ENCODE results near the gene KRT81.

The KRT81 gene

GRCh38 chr12:52247622-52248540, 43.5 kb downstream of the KRT81 start:
- Mint-ChIP-seq H3K9me3 (no peaks in the 10 kb centered on the region), H3K4me3 (no peak overlapping the region), H3K27ac (peak overlapping the region; percentile 4 to 59 (median 45)), H3K4me1 (peaks cover 48% of the 10 kb centered on the region), H3K27me3 (ENCODE audit: low read depth) (peaks cover 78% of the 10 kb centered on the region), H3K36me3 (ENCODE audit: low read depth) (no peaks in the 10 kb centered on the region)
- TF ChIP-seq CTCF (IDR thresholded peaks at IDR 0.05; ENCODE audit: unreplicated experiment in 3 of 3) = no peak

GRCh38 chr12:52246720-52247621, 44.4 kb downstream of the KRT81 start:
- Mint-ChIP-seq H3K36me3 (ENCODE audit: low read depth) (no peaks in the 10 kb centered on the region), H3K27ac (peak overlapping the region; percentile 4 to 59 (median 45))

GRCh38 chr12:52245962-52246569, 45.3 kb downstream of the KRT81 start:
- no peak overlapping the region for H3K27ac Mint-ChIP-seq
- peaks cover 66% of the 10 kb centered on the region for H3K27me3 Mint-ChIP-seq (ENCODE audit: low read depth)
- TF ChIP-seq CTCF (IDR thresholded peaks at IDR 0.05; ENCODE audit: unreplicated experiment in 3 of 3) = no peak
- peaks cover 48% of the 10 kb centered on the region for H3K4me1 Mint-ChIP-seq
- no peaks in the 10 kb centered on the region for H3K36me3 Mint-ChIP-seq (ENCODE audit: low read depth)
- H3K9me3 Mint-ChIP-seq = no peaks in the 10 kb centered on the region
- no peak overlapping the region for H3K4me3 Mint-ChIP-seq

More at GRCh38 chr12:52246720-52247621, 44.4 kb downstream of the KRT81 start:
- H3K9me3 Mint-ChIP-seq = no peaks in the 10 kb centered on the region
- H3K27me3 Mint-ChIP-seq (ENCODE audit: low read depth) = peaks cover 71% of the 10 kb centered on the region
- H3K4me3 Mint-ChIP-seq = no peak overlapping the region
- TF ChIP-seq CTCF (IDR thresholded peaks at IDR 0.05; ENCODE audit: unreplicated experiment in 3 of 3) = no peak
- peaks cover 48% of the 10 kb centered on the region for H3K4me1 Mint-ChIP-seq

GRCh38 chr12:52245259-52245961, 45.9 kb downstream of the KRT81 start:
- Mint-ChIP-seq H3K27me3 (ENCODE audit: low read depth) (peaks cover 60% of the 10 kb centered on the region), H3K4me1 (peaks cover 48% of the 10 kb centered on the region), H3K9me3 (no peaks in the 10 kb centered on the region), H3K27ac (peak overlapping the region in 1 of 3 experiments; percentile 87), H3K36me3 (ENCODE audit: low read depth) (no peaks in the 10 kb centered on the region), H3K4me3 (no peak overlapping the region)
- no peak for TF ChIP-seq CTCF (IDR thresholded peaks at IDR 0.05; ENCODE audit: unreplicated experiment in 3 of 3)

- Mint-ChIP-seq H3K4me1 (peaks cover 48% of the 10 kb centered on the region), H3K9me3 (no peaks in the 10 kb centered on the region), H3K4me3 (no peak overlapping the region), H3K27ac (peak overlapping the region; percentile 61 to 89 (median 87)), H3K27me3 (ENCODE audit: low read depth) (peaks cover 55% of the 10 kb centered on the region), H3K36me3 (ENCODE audit: low read depth) (no peaks in the 10 kb centered on the region)
- TF ChIP-seq CTCF (IDR thresholded peaks at IDR 0.05; ENCODE audit: unreplicated experiment in 3 of 3) = no peak
Measured at GRCh38 chr12:52244615-52244994, 46.7 kb downstream of the KRT81 start.

All from nephron (organoid).